Measurements from ENCODE around the gene GNG12. TPM values are rescaled to one million over a fixed set of nuclear protein-coding genes. Genes with fewer than 3 reads are reported as not detected.

GNG12 gene
- total RNA-seq, 2 donors from 2014 or later = 49.4 to 61.5 TPM

DNA sequence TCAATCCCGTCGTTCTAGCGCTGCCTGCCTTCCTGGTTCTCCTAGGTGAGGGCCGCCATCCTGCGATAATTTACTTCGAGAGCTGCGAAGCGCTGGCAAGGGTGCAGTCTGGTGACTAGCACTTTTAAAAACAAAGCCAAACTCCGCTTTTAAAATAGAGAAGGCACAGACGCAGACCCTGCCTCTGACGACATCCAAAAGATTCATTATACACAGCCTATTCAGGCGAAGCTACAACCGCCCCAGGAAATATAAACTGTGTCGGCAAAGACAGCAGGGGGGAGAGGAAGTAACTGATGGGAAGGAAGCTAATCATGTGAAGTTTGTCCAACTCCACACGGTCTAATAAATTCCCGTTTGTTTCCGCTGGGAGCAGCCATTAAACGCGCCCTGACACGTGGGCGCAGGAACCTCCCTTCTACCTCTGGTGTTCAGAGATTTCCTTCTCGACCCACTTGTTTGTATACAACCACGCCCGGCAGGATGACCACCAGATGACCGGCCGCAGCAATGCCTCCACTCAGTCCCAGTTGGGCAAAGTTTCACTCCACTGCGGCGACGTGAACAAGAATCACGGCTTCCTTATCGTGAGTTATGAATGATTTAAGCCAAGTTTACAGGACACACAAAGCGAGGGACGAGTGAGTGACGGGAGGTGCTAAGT, 1.3 kb downstream of the GNG12 start:
- peak overlapping the region; percentile 82 to 91 for H3K4me3 ChIP-seq
- DNase-seq (ENCODE audit: low spot score) = peak; percentile 64
- WGBS = under 1% methylated on average over 34 of the region's 34 CpGs
- no peaks in the 10 kb centered on the region for H3K36me3 ChIP-seq
- peak overlapping the region; percentile 89 to 90 for H3K27ac ChIP-seq
- H3K4me1 ChIP-seq (replicated peaks) = no peaks in the 10 kb centered on the region
- H3K27me3 ChIP-seq (replicated peaks; ENCODE audit: insufficient read depth) = no peaks in the 10 kb centered on the region
- TF ChIP-seq CTCF (IDR thresholded peaks at IDR 0.05) (no peak), POLR2A (IDR thresholded peaks at IDR 0.05) (peak; percentile 28), POLR2AphosphoS5 (IDR thresholded peaks at IDR 0.05) (peak; percentile 60)
- no peaks in the 10 kb centered on the region for H3K9me3 ChIP-seq
- intact Hi-C loops (cut with DNase I) = loop anchor here (10.0 kb wide), 1 partner anchor 147 kb away; the partner anchor contains the start of gene GADD45A

DNA sequence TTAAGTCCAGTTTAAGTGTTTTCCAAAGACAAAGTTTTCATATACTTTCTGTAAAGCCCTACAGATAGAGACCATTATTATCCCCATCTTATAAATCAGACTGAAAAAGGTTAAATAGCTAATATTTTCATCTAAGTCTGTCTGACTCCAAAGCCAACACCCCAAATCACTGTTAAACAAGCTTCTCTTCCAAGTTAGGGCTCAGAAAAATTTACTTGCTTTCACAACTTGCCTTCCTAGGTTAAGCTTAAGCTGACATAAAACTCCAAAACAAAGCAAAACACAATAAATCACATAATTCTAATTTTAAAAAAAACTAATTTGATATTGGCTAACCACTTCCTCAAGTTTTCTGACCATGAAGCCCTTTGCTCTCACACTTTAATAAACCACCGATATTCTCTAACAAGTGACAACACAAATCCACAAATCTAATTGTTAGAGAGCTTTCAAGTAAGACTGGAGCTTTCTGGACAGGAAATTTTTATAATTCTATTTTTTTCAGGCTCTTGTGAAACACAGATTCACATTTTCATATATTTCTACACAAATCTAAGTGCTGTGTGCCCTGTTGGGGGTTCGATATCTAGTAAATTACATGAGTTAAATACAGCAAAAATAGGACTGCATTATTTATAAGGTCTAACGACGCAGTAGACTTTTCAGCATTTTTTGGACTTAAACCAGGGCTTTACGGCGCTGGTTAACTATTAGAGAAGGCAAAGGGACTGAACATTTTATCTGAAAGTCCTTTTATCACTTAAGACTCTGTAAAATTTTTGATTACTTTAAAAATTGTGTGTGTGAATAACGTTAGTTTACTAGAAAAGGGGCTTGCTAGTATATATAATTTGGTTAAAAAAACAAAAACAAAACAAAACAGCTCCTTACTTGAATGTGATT, 2.1 kb downstream of the GNG12 start:
- intact Hi-C loops (cut with DNase I) = loop anchor here (10.0 kb wide), 1 partner anchor 146 kb away; the partner anchor contains the start of gene GADD45A
- no peak for DNase-seq (ENCODE audit: low spot score)
- peak overlapping the region; percentile 89 to 90 for H3K27ac ChIP-seq
- no peaks in the 10 kb centered on the region for H3K27me3 ChIP-seq (replicated peaks; ENCODE audit: insufficient read depth)
- WGBS = 10% methylated on average over 7 of the region's 7 CpGs
- peak overlapping the region; percentile 82 to 91 for H3K4me3 ChIP-seq
- no peaks in the 10 kb centered on the region for H3K36me3 ChIP-seq
- no peak for TF ChIP-seq POLR2AphosphoS5 (IDR thresholded peaks at IDR 0.05)
- no peak for TF ChIP-seq CTCF (IDR thresholded peaks at IDR 0.05)
- TF ChIP-seq POLR2A (IDR thresholded peaks at IDR 0.05) = no peak
- no peaks in the 10 kb centered on the region for H3K9me3 ChIP-seq
- H3K4me1 ChIP-seq (replicated peaks) = no peaks in the 10 kb centered on the region

GRCh38 chr1:67830226-67830625, 3.0 kb downstream of the GNG12 start:
- no peak for DNase-seq (ENCODE audit: low spot score)
- intact Hi-C loops (cut with DNase I) = loop anchor here (10.0 kb wide), 1 partner anchor 145 kb away; the partner anchor contains the start of gene GADD45A
- H3K27me3 ChIP-seq (replicated peaks; ENCODE audit: insufficient read depth) = no peaks in the 10 kb centered on the region
- H3K27ac ChIP-seq = no peak overlapping the region
- H3K4me1 ChIP-seq (replicated peaks) = no peaks in the 10 kb centered on the region
- no peak overlapping the region for H3K4me3 ChIP-seq
- WGBS = 56% methylated on average over 5 of the region's 5 CpGs
- TF ChIP-seq POLR2AphosphoS5 (IDR thresholded peaks at IDR 0.05) = no peak
- TF ChIP-seq POLR2A (IDR thresholded peaks at IDR 0.05) = no peak
- TF ChIP-seq CTCF (IDR thresholded peaks at IDR 0.05) = no peak
- H3K9me3 ChIP-seq = no peaks in the 10 kb centered on the region
- H3K36me3 ChIP-seq = no peaks in the 10 kb centered on the region

- intact Hi-C loops (cut with DNase I) = loop anchor here (5.0 kb wide), 1 partner anchor 60 kb away; no protein-coding TSS in a partner anchor
- Histone ChIP-seq H3K36me3 (no peaks in the 10 kb centered on the region), H3K4me1 (replicated peaks) (no peaks in the 10 kb centered on the region), H3K9me3 (no peaks in the 10 kb centered on the region), H3K4me3 (no peak overlapping the region), H3K27me3 (replicated peaks; ENCODE audit: insufficient read depth) (no peaks in the 10 kb centered on the region), H3K27ac (no peak overlapping the region)
- WGBS = 91% methylated on average over 4 of the region's 4 CpGs
- no peak for DNase-seq (ENCODE audit: low spot score)
- TF ChIP-seq POLR2AphosphoS5 (IDR thresholded peaks at IDR 0.05) (no peak), CTCF (IDR thresholded peaks at IDR 0.05) (no peak), POLR2A (IDR thresholded peaks at IDR 0.05) (no peak)
Measured at GRCh38 chr1:67827688-67828087, 5.6 kb downstream of the GNG12 start.

Measured in prostate gland (tissue), 2 donors.